Ovary (tissue), 9 donors: Measurements from ENCODE around the gene ANK3. TPM values are rescaled to one million over a fixed set of nuclear protein-coding genes. Genes with fewer than 3 reads are reported as not detected.

ENCODE experiments used
- DNase-seq, 5 donors: peaks; one replicate each; pipeline ENCODE4 v3.0.0-alpha.2; 2019 to 2020
- H3K27ac ChIP-seq, 2 donors: fragments of 200-600 bp; one replicate each; pipeline versions ENCODE4 v1.5.1 to v1.8.0; 2019 to 2022
- H3K27me3 ChIP-seq: fragments of 200-600 bp; one replicate; pipeline ENCODE4 v1.8.0; 2022
- H3K36me3 ChIP-seq: fragments of 200-600 bp; sonication (generic); one replicate; pipeline ENCODE4 v1.5.1; 2019
- H3K4me1 ChIP-seq: one replicate; pipeline ENCODE4 v1.8.1; 2013; ENCODE audit warnings: mild to moderate bottlenecking, moderate library complexity; ENCODE audit not compliant: insufficient read depth
- H3K4me3 ChIP-seq: fragments of 200-600 bp; sonication (generic); one replicate; pipeline ENCODE4 v1.5.1; 2017
- H3K9me3 ChIP-seq, 2 donors: fragments of 200-600 bp in 1 of 2; sonication (generic) in 1 of 2; one replicate each; pipeline versions ENCODE4 v1.5.1 to v1.8.1; 2013 to 2019; ENCODE audit warnings: mild to moderate bottlenecking in 1 of 2, moderate library complexity in 1 of 2
- CTCF ChIP-seq, 3 donors: fragments of 450-650 bp in 2 of 3; fragments of 200-600 bp in 1 of 3; IDR thresholded peaks; one replicate each; pipeline versions ENCODE4 v1.5.1 to v1.8.0; 2016 to 2022; ENCODE audit warnings: antibody characterized with exemption in 3 of 3, mild to moderate bottlenecking in 1 of 3
- EP300 ChIP-seq: sonication (generic); formaldehyde crosslinking; IDR thresholded peaks from one replicate; pipeline ENCODE4 v1.6.1; 2017; ENCODE audit warnings: antibody characterized with exemption
- POLR2A ChIP-seq: fragments of 450-650 bp; IDR thresholded peaks from one replicate; pipeline ENCODE4 v1.6.1; 2017; ENCODE audit warnings: antibody characterized with exemption, mild to moderate bottlenecking, moderate library complexity
- WGBS, 3 donors: extraction: QIAGEN DNeasy Blood & Tissue Kit in 1 of 3; methylation state at CpG; one replicate each; pipeline versions ENCODE4 v1.1.5 to v1.1.7; 2013 to 2017; 5-methylcytosine and 5-hydroxymethylcytosine counted together
- intact Hi-C, 4 donors: fragments of 100-400 bp; cut with DNase I; formaldehyde crosslinking; loops; one replicate each; pipeline versions ENCODE4 v1.11.0 to v1.15.1; 2022 to 2023
- polyA plus RNA-seq, 2 donors: library from polyadenylated mRNA; stranded (reverse); fragments of 200-250 nt in 1 of 2; fragments of 350-450 nt in 1 of 2; fragmentation: Illumina TruSeq in 1 of 2; extraction: RNeasy Lipid Tissue Mini Kit (QIAGEN cat#74804) in 1 of 2; gene quantifications; one replicate each; pipeline ENCODE4 v1.2.3, GENCODE V29; 2013 to 2014
- total RNA-seq, 7 donors: library from RNA; depleted of rRNA in 2 of 7; stranded (reverse); fragments of >200 nt in 2 of 7; fragmentation: NEBNext Ultra II Directional in 3 of 7; extraction: Animal tissue kit (Norgen Biotek cat#: 25700) in 3 of 7; gene quantifications; one replicate each; pipeline versions ENCODE4 v1.1.0 to v1.2.4, GENCODE V29; 2016 to 2023
- donor health status: DM: no; HTN: no; CAD: no; lungs with moderate emphysema.
- donor health status: DM: no; HTN: no; CAD: no.
- donor health status: Bipolar disorder and iron deficiency.
- donor health status: DM: yes; HTN: yes; CAD: no.
- donor health status: DM: no; HTN: no; CAD: no.
- donor health status: DM: yes; HTN: yes; CAD: no.

The ANK3 gene
- total and polyA plus RNA-seq, 9 donors: 11.4 to 74.1 (median 28.3) TPM

DNA sequence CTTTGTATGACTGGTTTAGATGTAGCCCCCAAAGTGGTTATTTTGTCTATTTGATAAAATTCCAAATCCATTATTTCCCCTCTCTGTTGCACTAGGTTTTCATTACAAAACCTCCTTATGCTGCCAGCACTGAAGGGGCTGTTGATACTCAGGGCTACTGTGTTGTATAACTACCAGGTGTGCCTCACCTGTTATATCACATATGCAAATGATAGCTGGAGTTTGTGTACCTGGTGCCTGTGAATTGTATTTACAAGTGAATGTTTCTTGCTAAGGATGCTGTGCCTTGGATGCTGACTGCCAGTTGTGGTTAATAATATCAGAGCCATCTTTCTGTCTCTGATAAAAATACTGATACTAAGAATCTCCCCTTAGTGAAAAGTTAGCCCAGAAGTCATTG, 398.6 kb downstream of the ANK3 start:
- Histone ChIP-seq H3K4me1 (peaks cover 1% of the 10 kb centered on the region), H3K4me3 (no peak overlapping the region), H3K27ac (no peak overlapping the region), H3K36me3 (no peaks in the 10 kb centered on the region), H3K27me3 (no peaks in the 10 kb centered on the region), H3K9me3 (no peaks in the 10 kb centered on the region)
- DNase-seq: no peak
- intact Hi-C loops: no loop called here
- TF ChIP-seq POLR2A (no peak), EP300 (no peak), CTCF (IDR thresholded peaks at IDR 0.05) (no peak)

DNA sequence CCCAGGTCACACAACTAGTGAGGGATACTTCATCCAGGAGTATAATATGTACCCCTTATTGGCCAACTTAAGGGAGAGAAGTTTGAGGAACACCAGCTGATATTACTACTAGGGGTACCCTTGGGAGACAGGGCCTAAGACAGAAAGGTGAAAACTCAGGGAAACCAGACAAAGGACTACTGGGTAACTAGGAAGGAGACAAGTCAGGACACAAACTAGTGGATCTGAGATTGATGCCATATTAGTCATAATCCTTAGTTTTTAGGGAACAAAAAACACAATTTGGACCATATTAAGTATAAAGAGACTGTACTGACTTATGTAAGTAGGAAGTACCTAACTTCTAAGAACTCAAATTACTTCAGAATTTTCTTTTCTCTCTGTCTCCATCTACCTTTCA, 404.0 kb downstream of the ANK3 start:
- TF ChIP-seq CTCF (IDR thresholded peaks at IDR 0.05) (no peak), POLR2A (no peak), EP300 (no peak)
- Histone ChIP-seq H3K4me3 (no peak overlapping the region), H3K27ac (no peak overlapping the region), H3K4me1 (no peaks in the 10 kb centered on the region), H3K9me3 (no peaks in the 10 kb centered on the region), H3K36me3 (no peaks in the 10 kb centered on the region), H3K27me3 (no peaks in the 10 kb centered on the region)
- intact Hi-C loops: no loop called here
- no peak for DNase-seq

GRCh38 chr10:59984415-59984814, 405.3 kb downstream of the ANK3 start:
- Histone ChIP-seq H3K36me3 (no peaks in the 10 kb centered on the region), H3K4me1 (no peaks in the 10 kb centered on the region), H3K27me3 (no peaks in the 10 kb centered on the region), H3K4me3 (no peak overlapping the region), H3K27ac (no peak overlapping the region), H3K9me3 (no peaks in the 10 kb centered on the region)
- no peak for DNase-seq
- no peak for TF ChIP-seq POLR2A
- no peak for TF ChIP-seq CTCF (IDR thresholded peaks at IDR 0.05)
- TF ChIP-seq EP300: no peak
- WGBS, 3 donors: 84 to 94% (median 94%) methylated on average over 1 of the region's 1 CpG
- intact Hi-C loops: no loop called here

- TF ChIP-seq CTCF (IDR thresholded peaks at IDR 0.05) (no peak), EP300 (no peak), POLR2A (no peak)
- WGBS, 3 donors: 83 to 93% (median 89%) methylated on average over 1 of the region's 1 CpG
- H3K4me1 ChIP-seq: no peaks in the 10 kb centered on the region
- no peaks in the 10 kb centered on the region for H3K9me3 ChIP-seq
- no peak for DNase-seq
- no peaks in the 10 kb centered on the region for H3K36me3 ChIP-seq
- no peak overlapping the region for H3K27ac ChIP-seq
- no peak overlapping the region for H3K4me3 ChIP-seq
- intact Hi-C loops: no loop called here
- no peaks in the 10 kb centered on the region for H3K27me3 ChIP-seq
These were observed 409.3 kb downstream of the ANK3 start for GRCh38 chr10:59980356-59980755.

GRCh38 chr10:59977486-59977885, 412.2 kb downstream of the ANK3 start:
- no peak for TF ChIP-seq CTCF (IDR thresholded peaks at IDR 0.05)
- TF ChIP-seq POLR2A: no peak
- TF ChIP-seq EP300: no peak
- no peaks in the 10 kb centered on the region for H3K36me3 ChIP-seq
- DNase-seq: no peak
- H3K4me3 ChIP-seq: no peak overlapping the region
- no peaks in the 10 kb centered on the region for H3K4me1 ChIP-seq
- intact Hi-C loops: no loop called here
- H3K27me3 ChIP-seq: no peaks in the 10 kb centered on the region
- no peak overlapping the region for H3K27ac ChIP-seq
- H3K9me3 ChIP-seq: no peaks in the 10 kb centered on the region
